Subcutaneous adipose tissue (tissue), 4 donors: ENCODE measurements around the gene PEPD. TPM values are rescaled to one million over a fixed set of nuclear protein-coding genes. Genes with fewer than 3 reads are reported as not detected.

ENCODE experiments used
- CTCF ChIP-seq: fragments of 450-650 bp; IDR thresholded peaks from one replicate; pipeline ENCODE4 v1.5.1; 2016; ENCODE audit warnings: low read depth, mild to moderate bottlenecking, control low read depth, antibody characterized with exemption, moderate library complexity
- total RNA-seq, 4 donors: library from RNA; depleted of rRNA; stranded (reverse); fragments of >200 nt; gene quantifications; one replicate each; pipeline ENCODE4 v1.1.0, GENCODE V29; 2016

PEPD gene
- total RNA-seq, 4 donors from 2014 or later, result 71.3 to 110 (median 92.6) TPM

- TF ChIP-seq CTCF, result no peak
These were observed 77.7 kb downstream of the PEPD start for GRCh38 chr19:33443638-33444561.

GRCh38 chr19:33442706-33443105 lies 78.9 kb downstream of the PEPD start:
- TF ChIP-seq CTCF, result no peak

DNA sequence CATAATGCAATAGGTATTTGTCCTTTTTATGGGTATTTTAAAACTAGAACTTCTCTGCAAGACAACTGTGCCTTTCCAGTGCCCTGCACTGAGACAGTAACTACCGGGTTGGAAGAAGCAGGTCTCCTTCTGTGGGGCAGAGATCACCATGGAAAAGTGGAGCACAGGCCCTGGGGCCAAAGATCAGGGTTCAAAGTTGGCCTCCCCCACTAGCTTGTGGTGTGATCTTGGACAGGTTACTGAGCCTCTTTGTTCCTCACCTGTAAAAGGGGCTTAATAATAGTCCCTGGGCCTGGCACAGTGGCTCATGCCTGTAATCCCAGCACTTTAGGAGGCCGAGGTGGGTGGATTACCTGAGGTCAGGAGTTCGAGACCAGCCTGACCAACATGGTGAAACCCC lies 79.8 kb downstream of the PEPD start:
- no peak for TF ChIP-seq CTCF

DNA sequence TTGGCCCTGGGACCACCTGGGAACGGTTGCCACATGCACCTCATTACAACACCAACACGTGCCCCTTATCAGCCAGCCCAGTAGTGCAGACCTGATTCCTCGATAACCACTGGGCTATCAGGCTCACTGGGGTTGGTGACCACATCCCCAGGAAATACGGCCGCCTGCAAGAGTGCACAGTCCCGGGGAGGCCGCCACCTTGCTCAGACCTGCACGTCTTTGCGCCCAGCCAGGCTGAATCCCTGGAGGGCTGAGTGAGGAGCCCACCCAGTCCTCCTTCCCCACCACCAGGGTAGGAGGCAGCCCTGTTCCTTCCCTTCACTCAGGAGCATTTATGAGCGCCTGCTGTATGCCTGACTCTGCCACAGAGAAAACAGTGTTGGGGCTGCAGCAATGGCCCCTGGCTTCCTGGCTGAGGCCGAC lies 80.3 kb downstream of the PEPD start:
- TF ChIP-seq CTCF, result no peak

GRCh38 chr19:33440682-33441081 lies 80.9 kb downstream of the PEPD start:
- TF ChIP-seq CTCF, result no peak

GRCh38 chr19:33440241-33440640 lies 81.3 kb downstream of the PEPD start:
- no peak for TF ChIP-seq CTCF

GRCh38 chr19:33438987-33439781 lies 82.4 kb downstream of the PEPD start:
- TF ChIP-seq CTCF, result no peak
